Activated CD8-positive, alpha-beta T cell treated with anti-CD3 and anti-CD28 coated beads for 36 hours (primary cell): ENCODE measurements around the gene SIL1. TPM values are rescaled to one million over a fixed set of nuclear protein-coding genes. Genes with fewer than 3 reads are reported as not detected.

Experiments used
- ATAC-seq: fragments of 200-7000 bp; cut with Tn5 transposase; one replicate; pipeline ENCODE4 v1.10.0; 2021; ENCODE audit warnings: mild to moderate bottlenecking, moderate library complexity
- CTCF ChIA-PET: fragments of 350-600 bp; sonication (Branson Sonifier 250); formaldehyde crosslinking; loops from one replicate; lab custom pipeline; 2021; ENCODE audit warnings: antibody characterized with exemption; lab: Charles Lee
- POLR2A ChIA-PET: fragments of 350-600 bp; sonication (Branson Sonifier 250); formaldehyde crosslinking; loops from one replicate; lab custom pipeline; 2021; ENCODE audit warnings: antibody characterized with exemption; lab: Charles Lee
- DNase-seq: peaks from one replicate; pipeline ENCODE4 v3.0.0-alpha.2; 2020
- H3K27ac Mint-ChIP-seq: one replicate; pipeline ENCODE4 v1.8.0; 2021; ENCODE audit warnings: mild to moderate bottlenecking, mixed read lengths
- H3K27me3 Mint-ChIP-seq: one replicate; pipeline ENCODE4 v1.8.0; 2021; ENCODE audit warnings: mixed read lengths
- H3K36me3 Mint-ChIP-seq: one replicate; pipeline ENCODE4 v1.8.0; 2021; ENCODE audit warnings: low read depth, mixed read lengths
- H3K4me1 Mint-ChIP-seq: one replicate; pipeline ENCODE4 v1.8.0; 2021; ENCODE audit warnings: low read depth, mixed read lengths
- H3K4me3 Mint-ChIP-seq: one replicate; pipeline ENCODE4 v1.8.0; 2021; ENCODE audit warnings: mild to moderate bottlenecking, moderate library complexity, mixed read lengths
- H3K9me3 Mint-ChIP-seq: one replicate; pipeline ENCODE4 v1.8.0; 2021; ENCODE audit warnings: mixed read lengths
- CTCF ChIP-seq: fragments of 200-600 bp; IDR thresholded peaks from one replicate; pipeline ENCODE4 v1.8.0; 2022; ENCODE audit warnings: antibody characterized with exemption, mild to moderate bottlenecking
- intact Hi-C: fragments of 100-400 bp; cut with micrococcal nuclease; formaldehyde crosslinking; loops from one replicate; pipeline ENCODE4 v1.10.0; 2022
- total RNA-seq, 2 experiments: library from RNA; stranded (reverse); gene quantifications; one replicate each; pipeline ENCODE4 v1.2.3, GENCODE V29; 2021

Gene SIL1
- total RNA-seq, 2 experiments from 2014 or later: 27.6 to 32.3 TPM

- H3K27me3 Mint-ChIP-seq: no peaks in the 10 kb centered on the region
- ChIA-PET POLR2A (interaction anchor here (1.6 kb wide), 1 partner anchor 12 kb away, joined by 4 read pairs; no protein-coding TSS in a partner anchor), CTCF (interaction anchor here (1.4 kb wide), 1 partner anchor 164 kb away, joined by 3 read pairs; no protein-coding TSS in a partner anchor)
- H3K36me3 Mint-ChIP-seq: no peaks in the 10 kb centered on the region
- ATAC-seq (peak; percentile 90), DNase-seq (peak; percentile 33)
- no peaks in the 10 kb centered on the region for H3K9me3 Mint-ChIP-seq
- TF ChIP-seq CTCF: no peak
- H3K27ac Mint-ChIP-seq: no peak overlapping the region
- intact Hi-C loops: no loop called here
- peaks cover 12% of the 10 kb centered on the region for H3K4me1 Mint-ChIP-seq
- no peak overlapping the region for H3K4me3 Mint-ChIP-seq
Observed at GRCh38 chr5:138953387-138954256, 244.5 kb downstream of the SIL1 start.

- ChIA-PET POLR2A (interaction anchor here (1.6 kb wide), 1 partner anchor 11 kb away, joined by 4 read pairs; no protein-coding TSS in a partner anchor), CTCF (interaction anchor here (1.4 kb wide), 1 partner anchor 163 kb away, joined by 3 read pairs; no protein-coding TSS in a partner anchor)
- intact Hi-C loops: no loop called here
- DNase-seq (no peak), ATAC-seq (peak; percentile 30)
- TF ChIP-seq CTCF: no peak
- Mint-ChIP-seq H3K4me3 (no peak overlapping the region), H3K36me3 (no peaks in the 10 kb centered on the region), H3K4me1 (peaks cover 12% of the 10 kb centered on the region), H3K27me3 (no peaks in the 10 kb centered on the region), H3K27ac (no peak overlapping the region), H3K9me3 (no peaks in the 10 kb centered on the region)
Observed at GRCh38 chr5:138952962-138953361, 245.2 kb downstream of the SIL1 start.

- H3K27ac Mint-ChIP-seq: no peak overlapping the region
- intact Hi-C loops: no loop called here
- H3K27me3 Mint-ChIP-seq: no peaks in the 10 kb centered on the region
- no peaks in the 10 kb centered on the region for H3K9me3 Mint-ChIP-seq
- peaks cover 12% of the 10 kb centered on the region for H3K4me1 Mint-ChIP-seq
- ATAC-seq (no peak), DNase-seq (no peak)
- H3K4me3 Mint-ChIP-seq: no peak overlapping the region
- H3K36me3 Mint-ChIP-seq: no peaks in the 10 kb centered on the region
- TF ChIP-seq CTCF: no peak
- ChIA-PET POLR2A (interaction anchor here (1.6 kb wide), 1 partner anchor 10 kb away, joined by 4 read pairs; no protein-coding TSS in a partner anchor), CTCF (no interaction called here)
Observed at GRCh38 chr5:138951986-138952735, 246.0 kb downstream of the SIL1 start.

GRCh38 chr5:138951091-138951985 lies 246.8 kb downstream of the SIL1 start:
- Mint-ChIP-seq H3K4me3 (no peak overlapping the region), H3K9me3 (no peaks in the 10 kb centered on the region), H3K27ac (no peak overlapping the region), H3K27me3 (no peaks in the 10 kb centered on the region), H3K36me3 (no peaks in the 10 kb centered on the region), H3K4me1 (peaks cover 12% of the 10 kb centered on the region)
- TF ChIP-seq CTCF: no peak
- no peak for DNase-seq
- intact Hi-C loops: no loop called here
- ChIA-PET POLR2A (no interaction called here), CTCF (no interaction called here)
- ATAC-seq: no peak
